Vagina (tissue), 2 donors: Measurements from ENCODE around the gene THPO.

Experiments
- CTCF ChIP-seq, 3 experiments: fragments of 450-650 bp in 2 of 3; fragments of 200-600 bp in 1 of 3; sonication (generic) in 1 of 3; IDR thresholded peaks; one replicate each; pipeline ENCODE4 v1.5.1; 2017 to 2019; ENCODE audit warnings: antibody characterized with exemption in 3 of 3, mild to moderate bottlenecking in 2 of 3, moderate library complexity in 2 of 3
- POLR2A ChIP-seq, 2 donors: fragments of 450-650 bp; IDR thresholded peaks; one replicate each; pipeline ENCODE4 v1.6.1; 2017; ENCODE audit warnings: antibody characterized with exemption in 2 of 2, mild to moderate bottlenecking in 2 of 2, moderate library complexity in 2 of 2
- POLR2AphosphoS5 ChIP-seq, 2 donors: sonication (generic); formaldehyde crosslinking; IDR thresholded peaks; one replicate each; pipeline ENCODE4 v1.9.0; 2017; ENCODE audit warnings: antibody characterized with exemption in 2 of 2, mild to moderate bottlenecking in 2 of 2, low read depth in 1 of 2; ENCODE audit not compliant: insufficient read depth in 1 of 2

- no peak for TF ChIP-seq CTCF (IDR thresholded peaks at IDR 0.05)
- TF ChIP-seq POLR2A (IDR thresholded peaks at IDR 0.05) = no peak
- TF ChIP-seq POLR2AphosphoS5 (IDR thresholded peaks at IDR 0.05; ENCODE audit: insufficient read depth in 1 of 2, low read depth in 1 of 2) = no peak
These were observed 4.5 kb upstream of the THPO start for GRCh38 chr3:184382326-184383032.
